GM19328 (cell line): Measurements from ENCODE around the gene CFAP251.
"Not testable (repeated sequence)": the region's sequence is repeated elsewhere in the genome, so short reads cannot be mapped to it uniquely, and the experiment has no call there.

Source experiments
- ATAC-seq: cut with Tn5 transposase; IDR thresholded peaks from one replicate; pipeline ENCODE4 v1.9.1; 2021; ENCODE audit warnings: mild to moderate bottlenecking, moderate library complexity; ENCODE audit not compliant: unreplicated experiment

The CFAP251 gene

DNA sequence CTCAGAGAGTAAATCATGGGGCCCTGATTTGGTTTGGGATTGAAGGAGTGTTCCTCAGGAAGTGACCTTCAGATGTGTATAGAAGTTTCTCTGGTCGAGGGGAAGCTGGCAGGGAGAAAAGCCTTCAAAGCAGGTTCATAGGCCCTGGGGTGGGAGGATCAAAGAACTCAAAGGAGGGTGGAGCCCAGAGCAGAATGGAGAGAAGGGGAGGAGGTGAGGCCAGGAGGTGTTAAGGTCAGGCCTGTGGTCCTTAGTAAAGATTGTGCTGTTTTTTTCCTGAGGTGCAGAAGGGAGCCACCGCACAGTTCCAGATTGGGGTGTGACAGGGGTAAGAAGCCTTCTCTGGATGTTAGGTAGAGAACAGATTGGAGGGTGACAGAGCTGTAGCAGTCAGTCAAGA, 9.7 kb upstream of the CFAP251 start:
- ATAC-seq, result no peak

DNA sequence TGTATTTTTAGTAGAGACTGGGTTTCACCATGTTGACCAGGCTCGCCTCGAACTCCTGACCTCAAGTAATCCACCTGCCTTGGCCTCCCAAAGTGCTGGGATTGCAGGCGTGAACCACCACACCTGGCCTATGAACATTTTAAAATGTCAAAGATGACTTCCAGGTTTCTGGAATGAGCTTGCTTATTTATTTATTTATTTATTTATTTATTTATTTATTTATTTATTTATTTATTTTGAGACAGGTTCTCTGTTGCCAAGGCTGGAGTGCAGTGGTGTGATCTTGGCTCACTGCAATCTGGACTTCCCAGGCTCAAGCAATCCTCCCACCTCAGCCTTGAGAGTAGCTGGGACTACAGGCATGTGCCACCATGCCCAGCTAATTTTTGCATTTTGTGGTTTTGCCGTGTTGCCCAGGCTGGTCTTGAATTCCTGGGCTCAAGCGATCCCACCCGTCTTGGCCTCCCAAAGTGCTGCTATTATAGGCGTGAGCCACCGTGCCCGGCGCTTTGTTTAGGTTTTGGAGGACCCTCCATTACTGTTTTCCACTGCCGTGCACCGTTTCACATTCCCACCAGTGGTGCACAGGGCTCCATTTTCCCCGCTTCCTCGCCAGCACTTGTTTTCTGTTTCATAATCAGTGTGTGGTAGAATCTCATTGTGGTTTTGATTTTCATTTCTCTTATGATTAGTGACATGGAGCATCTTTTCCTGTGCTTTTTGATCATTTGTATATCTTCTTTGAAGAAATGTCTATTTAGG, 6.4 kb upstream of the CFAP251 start:
- no peak for ATAC-seq

DNA sequence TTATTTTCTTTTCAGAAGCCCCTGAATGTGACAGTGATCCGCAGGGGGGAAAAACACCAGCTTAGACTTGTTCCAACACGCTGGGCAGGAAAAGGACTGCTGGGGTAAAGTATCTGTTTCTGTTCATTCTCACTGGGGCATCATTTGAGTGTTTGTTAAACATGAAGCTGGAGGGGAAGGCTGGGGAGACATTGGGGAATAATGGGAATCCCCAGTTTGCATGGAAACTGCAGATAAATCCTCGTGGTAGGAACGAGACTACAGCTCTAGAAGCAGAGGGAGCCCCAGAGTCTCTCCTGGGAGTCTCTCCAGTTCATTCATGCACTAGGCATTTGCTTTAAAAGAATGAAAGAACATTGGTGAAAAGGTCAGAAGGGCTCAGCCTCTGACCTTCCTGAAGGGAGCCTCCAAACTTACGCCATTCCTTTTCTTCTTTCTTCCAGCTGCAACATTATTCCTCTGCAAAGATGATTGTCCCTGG, 2.5 kb upstream of the CFAP251 start:
- ATAC-seq, result no peak

DNA sequence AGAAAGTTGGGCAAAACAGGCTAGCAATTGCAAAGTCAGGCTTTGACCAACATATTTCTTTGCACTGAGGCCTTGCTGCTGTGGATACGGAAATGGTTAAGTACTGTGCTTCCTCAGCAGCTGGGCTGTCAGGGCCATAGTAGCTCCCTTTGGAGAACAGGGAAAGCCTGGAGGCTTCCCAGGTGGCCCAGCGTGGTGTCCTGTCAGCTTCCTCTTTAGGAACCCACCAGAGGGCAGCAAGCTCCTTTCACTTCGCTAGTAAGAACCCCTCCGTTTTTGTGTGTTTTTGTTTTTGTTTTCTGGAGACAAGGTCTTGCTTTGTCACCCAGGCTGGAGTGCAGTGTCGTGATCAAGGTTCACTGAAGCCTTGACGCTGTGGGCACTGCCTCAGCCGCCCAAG, 1.7 kb upstream of the CFAP251 start:
- no peak for ATAC-seq

DNA sequence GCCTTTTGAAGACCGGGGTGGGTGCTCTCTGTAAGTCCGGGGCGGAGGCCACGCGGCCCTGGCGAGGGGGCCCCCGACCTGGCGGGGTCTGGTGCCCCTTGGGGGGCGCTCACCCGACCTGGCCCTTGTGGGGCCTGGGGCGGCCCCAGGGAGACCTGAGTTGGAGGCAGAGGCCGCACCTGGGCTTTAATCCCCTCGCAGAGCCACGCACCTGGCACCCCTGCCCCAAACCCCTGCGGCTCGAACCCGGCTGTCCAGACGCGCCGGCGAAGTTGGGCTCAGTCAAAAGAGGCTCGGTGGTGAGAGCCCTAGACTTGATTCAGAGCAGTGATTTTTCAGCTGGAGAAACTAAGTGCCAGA, 267 bp downstream of the CFAP251 start:
- ATAC-seq, result no peak

DNA sequence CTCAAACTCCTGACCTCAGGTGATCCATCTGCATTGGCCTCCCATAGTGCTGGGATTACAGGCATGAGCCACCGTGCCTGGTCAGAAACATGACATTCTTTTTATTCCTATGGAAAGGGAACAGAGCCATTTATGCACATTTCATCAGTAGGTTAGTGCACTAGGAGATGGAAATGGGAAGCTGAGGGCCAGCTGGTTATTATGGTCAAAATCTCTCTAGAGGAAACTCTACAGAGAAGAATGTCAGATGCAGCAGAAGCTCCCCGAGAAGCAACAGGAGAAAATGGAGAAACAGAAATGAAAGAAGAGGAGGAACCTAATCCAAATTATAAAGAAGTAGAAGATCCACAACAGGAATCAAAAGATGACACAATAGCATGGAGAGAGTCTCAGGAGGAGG, 2.7 kb downstream of the CFAP251 start:
- ATAC-seq, result no peak

DNA sequence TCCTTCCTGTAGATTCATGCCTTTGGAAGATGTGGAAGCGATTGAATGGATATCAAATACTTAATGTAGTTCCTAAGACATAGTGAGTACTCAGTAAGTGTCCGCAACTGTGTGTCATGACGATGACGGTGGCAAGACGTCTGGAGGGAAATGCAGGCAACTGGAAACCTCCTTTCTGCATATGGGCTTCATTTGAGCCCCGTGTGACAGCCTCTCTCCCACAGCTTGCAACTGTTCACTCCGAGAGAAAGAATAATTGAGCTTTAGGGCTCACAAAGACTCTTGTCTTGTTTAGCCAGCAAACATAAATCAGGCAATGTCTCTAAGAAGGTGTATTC, 6.9 kb downstream of the CFAP251 start:
- no peak for ATAC-seq

DNA sequence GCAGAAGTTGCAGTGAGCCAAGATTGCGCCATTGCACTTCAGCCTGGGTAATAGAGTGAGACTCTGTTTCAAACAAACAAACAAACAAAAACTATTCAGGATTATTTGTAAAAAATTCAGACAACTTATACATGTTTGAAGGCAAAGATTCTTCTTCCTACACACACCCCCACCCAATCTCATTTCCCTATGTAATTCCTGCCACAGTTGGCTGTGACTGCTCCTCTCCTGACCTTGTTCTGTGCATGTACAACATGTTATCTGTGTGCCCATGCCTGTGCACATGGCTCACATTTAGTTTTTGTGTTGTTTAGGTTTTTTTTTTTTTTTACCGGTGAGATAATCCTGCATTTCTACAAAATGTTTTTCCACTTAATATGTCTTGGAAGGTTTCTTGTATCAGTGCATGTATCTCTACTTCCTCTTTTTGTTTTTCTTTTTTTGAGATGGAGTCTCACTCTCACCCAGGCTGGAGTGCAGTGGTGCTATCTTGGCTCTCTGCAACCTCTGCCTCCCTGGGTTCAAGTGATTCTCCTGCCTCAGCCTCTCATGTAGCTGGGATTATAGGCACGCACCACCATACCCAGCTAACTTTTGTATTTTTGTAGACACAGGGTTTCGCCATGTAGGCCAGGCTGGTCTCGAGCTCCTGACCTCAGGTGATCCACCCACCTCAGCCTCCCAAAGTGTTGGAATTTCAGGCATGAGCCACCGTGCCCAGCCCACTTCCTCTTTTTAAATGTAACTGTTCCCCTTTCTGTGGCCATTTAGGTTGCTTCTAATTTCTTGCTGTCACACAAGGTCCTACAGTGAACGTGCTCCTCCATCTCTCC, 8.7 kb downstream of the CFAP251 start:
- no peak for ATAC-seq

DNA sequence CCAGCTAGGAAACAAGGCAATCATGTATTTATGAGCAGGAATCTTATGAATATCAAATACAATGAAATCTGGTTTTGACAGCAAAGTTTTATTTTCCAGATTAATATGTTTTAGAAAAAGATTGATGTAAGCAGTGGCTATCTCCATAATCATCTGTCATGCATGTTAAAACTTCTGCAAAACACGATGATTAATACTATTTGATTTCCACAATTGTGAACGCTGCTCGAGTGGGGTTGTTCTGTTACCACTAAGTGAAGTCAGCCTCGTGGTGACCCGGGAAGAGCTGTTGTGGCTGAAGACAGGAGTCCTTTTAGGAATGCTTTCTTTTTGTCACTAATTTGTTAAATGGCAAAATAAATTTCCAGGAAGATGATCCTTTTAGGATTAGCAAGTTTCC, 9.4 kb downstream of the CFAP251 start:
- ATAC-seq, result no peak

DNA sequence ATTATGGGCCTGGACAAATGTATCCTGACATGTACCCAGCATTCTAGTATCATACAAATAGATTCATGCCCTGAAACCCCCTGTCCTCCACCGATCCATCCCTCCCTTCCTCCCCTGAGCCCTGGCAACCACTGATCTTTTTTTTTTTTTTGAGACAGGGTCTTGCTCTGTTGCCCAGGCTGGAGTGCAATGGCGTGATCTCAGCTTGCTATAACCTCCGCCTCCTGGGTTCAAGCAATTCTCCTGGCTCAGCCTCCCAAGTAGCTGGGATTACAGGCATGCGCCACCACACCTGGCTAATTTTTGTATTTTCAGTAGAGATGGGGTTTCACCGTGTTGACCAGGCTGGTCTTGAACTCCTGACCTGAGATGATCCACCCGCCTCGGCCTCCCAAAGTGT, 11.2 kb downstream of the CFAP251 start:
- ATAC-seq, result not testable (repeated sequence)

DNA sequence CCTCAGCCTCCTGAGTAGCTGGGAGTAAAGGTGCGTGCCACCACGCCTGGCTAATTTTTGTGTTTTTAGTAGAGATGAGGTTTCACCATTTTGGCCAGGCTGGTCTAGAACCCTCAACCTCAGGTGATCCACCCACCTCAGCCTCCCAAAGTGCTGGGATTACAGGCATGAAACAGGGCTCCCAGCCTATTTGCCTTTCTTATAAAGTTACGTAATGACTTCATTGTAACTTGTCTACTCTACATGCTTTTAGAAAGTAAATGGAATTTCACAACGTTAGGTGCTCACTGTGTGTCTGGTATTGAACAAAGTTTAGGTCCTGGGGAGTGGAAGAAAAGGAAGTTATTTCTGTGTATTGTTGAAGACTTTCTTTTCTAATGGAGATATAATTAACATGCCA, 12.5 kb downstream of the CFAP251 start:
- ATAC-seq, result no peak

DNA sequence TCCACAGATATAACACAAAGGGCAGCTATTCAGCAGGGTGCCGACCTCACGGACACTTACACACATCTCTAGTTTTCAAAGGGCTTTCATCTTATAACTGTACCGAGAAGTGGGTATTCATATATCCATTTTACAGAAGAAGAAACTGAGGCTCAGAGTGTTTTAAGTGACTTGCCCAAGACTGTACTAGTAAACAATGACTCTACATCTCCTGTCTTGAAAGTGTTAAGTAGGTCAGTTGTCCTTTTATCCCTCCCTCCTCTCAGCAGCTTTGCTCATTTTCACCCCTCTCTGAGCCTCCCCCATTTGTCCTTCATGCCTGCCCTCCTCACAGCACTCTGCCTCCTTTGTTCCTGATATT, 13.8 kb downstream of the CFAP251 start:
- no peak for ATAC-seq

DNA sequence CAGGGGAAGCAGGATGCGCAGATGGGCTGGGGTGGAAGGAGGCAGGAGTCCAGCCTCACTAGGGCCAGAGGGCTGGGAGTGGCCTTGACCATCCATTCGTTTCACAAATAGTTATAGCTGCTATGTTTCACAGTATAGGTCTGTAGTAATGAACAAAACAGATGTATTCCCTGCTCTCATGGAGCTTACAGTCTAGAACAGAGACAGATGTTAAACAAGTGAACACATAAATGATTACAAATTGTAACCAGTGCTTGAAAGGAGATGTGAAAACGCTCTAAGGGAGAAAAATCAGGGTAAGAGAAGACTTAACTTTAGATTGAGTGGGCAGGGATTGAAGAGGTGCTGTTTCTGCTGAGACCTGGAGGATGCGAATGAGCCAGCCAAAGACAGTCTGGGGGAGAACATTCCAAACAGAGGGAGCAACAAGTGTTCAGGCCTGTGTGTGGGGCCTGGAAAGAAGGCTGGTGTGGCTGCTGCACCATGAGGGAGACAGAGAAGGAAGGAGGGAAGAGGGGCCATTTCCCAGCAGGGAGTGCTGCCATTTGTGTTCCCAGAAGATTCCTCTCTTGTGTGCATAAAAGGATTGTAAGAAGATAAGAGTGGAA, 14.6 kb downstream of the CFAP251 start:
- ATAC-seq, result no peak

DNA sequence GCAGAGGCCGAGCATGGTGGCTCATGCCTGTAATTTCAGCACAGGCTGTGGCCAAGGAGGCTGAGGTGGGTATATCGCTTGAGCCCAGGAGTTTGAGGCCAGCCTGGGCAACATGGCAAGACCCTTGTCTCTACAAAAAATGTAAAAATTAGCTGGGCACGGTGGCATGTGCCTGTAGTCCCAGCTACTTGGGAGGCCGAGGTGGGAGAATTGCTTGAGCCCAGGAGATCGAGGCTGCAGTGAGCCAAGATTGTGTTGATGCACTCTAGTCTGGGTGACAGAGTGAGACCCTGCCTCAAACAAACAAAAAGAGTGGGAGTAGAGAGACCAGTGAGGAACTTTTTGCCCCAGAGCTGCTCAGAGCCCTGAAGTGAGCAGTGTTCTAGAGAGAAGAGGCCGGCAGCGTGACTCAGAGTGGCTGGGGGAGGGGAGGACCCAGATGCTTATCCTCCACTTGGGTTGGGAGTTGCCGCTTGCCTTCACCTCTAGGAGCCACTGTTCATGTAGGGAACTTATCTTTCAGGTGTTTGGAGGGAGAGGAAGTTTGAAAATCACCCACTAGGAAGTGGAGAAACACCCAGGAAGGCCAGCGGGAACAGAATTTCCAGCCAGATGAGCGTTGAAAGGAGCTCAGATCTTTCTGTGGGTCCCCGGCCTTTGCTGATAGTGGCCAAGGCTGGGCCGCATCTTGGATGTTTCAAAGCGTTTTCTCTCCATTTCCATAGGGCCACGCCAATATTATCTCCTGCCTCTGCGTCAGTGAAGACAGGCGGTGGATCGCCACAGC, 15.3 kb downstream of the CFAP251 start:
- no peak for ATAC-seq

DNA sequence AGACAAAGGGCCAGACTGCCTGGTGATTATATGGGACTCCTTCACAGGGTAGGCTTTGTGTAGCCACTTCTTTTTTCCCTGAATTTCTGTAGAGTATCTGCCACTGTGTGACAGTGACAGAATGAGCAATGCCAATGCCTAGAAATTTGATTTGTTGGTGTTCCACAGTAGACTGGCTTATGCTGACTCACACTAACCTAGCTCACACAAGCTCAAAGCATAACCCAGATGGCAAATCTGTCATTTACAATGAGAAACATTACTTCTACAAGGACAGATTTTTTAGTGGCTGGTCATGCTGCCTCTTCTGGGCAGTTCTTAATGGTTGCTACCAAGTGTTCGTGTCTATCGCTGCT, 15.9 kb downstream of the CFAP251 start:
- no peak for ATAC-seq

DNA sequence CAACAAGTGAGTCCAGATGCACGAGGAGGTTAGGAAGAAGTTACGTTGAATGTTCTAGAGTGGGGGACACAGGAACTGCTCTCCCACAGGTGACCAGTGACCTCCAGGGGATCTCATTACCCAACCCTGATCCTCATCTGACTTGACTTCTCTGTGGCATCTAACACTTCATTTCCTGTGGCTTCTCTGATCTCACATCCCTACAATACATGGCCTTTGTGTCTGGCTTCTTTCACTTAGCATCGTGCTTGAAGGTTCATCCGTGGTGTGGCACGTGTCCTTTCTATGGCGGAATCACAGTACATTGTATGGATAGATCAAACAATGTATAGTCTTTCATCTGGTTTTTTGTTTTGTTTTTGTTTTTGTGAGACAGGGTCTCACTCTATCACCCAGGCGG, 19.3 kb downstream of the CFAP251 start:
- ATAC-seq, result no peak

DNA sequence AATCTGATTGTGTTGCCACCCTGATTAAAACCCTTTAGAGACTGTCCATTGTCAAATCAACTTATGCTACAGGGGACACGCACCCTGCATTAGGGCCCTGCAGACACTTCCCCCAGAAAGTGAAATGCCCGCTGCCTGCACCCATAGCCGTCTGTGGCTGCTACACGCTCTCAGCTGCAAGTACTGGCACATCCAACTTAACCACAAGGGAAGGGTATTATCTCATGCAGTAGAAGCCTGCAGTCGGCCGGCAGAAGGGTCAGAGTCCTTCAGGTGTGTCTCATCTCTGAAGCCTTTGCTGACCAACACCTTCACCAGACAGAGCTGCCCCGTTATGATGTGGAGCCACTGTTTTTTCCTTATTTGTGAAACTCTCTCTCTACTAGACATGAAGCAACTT, 20.8 kb downstream of the CFAP251 start:
- no peak for ATAC-seq

DNA sequence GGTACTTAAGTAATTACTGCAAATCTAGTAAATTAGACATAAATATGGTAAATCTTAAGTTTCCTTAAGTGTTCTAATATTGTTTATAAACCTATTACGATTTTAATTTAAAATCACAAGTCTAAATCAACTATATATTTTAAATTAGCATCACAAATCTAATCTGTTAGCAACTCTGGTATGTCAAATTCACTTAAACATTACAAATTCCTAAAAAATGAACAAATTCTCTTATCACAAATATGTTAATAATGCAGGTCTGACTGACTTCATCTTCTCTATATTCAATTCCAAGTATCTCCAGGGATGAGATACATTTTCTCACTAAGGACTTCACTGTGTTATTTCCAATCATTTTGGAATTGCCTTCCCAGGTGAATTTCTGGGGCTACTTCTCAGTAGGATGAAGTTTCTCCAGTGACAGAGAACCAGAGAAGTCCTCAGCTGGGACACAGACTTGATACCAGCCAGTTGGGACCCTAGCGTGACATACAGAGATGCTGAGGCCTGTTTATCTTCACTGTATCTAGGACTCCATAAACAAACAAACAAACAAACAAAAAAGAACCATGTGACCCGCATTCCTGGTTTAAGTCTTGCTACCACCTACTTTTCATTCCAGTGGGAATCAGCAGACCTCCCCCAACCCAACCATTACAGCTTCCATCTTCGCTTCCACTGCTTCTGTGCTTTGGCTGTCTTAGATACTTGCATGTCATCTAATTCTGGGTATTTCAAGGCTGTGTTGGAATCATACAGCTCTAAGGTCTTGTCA, 21.8 kb downstream of the CFAP251 start:
- ATAC-seq, result no peak

DNA sequence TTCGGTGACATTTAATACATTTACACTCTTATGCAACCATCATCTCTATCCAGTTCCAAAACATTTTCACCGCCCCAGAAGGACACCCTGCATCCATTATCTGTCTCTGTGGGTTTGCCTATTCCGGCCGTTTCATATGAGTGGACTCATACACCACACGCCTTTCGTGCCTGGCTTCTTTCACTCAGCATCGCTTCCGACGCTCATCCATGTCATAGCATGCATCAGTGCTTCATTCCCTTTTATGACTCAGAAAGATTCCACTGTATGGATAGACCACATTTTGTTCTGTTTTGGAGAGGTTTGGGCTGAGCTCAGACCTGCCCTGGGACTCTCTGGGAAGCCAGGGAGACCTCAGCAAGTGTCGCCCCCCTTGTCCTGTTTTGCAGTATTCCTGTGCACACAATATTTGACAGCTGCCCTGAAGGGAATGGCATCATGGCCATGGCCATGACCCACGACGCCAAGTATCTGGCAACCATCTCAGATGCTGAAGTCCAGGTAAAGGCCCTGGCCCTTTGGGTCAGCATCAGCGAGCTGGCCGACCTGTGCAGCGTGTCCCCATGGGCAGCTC, 23.8 kb downstream of the CFAP251 start:
- no peak for ATAC-seq

DNA sequence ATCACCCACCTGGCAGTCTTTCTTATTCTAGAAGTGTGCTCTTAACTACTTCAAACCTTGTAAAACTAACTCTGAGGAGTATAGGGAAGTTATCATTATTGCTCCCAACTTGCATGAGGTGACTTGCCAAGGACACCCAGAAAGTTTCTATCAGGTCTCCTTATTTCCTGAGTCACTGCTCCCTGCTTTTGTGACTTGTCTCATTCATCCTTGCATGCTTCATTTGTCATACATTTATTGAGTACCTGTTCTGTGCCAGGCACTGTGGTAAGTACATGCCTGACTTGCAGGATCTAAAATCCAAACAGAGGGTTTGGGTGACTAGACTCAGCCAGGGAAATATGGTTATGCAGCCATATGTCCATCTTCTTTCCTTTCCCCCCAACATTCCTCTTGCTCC, 25.5 kb downstream of the CFAP251 start:
- ATAC-seq, result no peak
